ENCODE results near the gene HES7. TPM values are rescaled to one million over a fixed set of nuclear protein-coding genes. Genes with fewer than 3 reads are reported as not detected.

Gene HES7
- total RNA-seq, 1 donor from 2014 or later = not detected

DNA sequence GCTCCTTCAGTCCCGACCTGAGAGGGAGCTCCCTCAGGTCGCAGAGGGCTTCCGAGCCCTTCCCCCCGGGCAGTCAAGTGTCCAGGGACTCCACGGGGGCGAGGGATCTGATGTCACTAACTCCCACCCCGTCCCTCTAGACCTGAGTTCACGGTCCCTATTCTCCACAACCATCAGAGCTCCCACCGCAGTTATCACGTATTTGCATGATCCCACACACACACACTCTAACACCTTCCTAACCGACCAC lies 32.0 kb upstream of the HES7 start:
- no peak for DNase-seq (ENCODE audit: extremely low read depth, low read depth, low spot score)

- DNase-seq (ENCODE audit: extremely low read depth, low read depth, low spot score) = no peak
Observed at GRCh38 chr17:8155231-8155995, 31.5 kb upstream of the HES7 start.

GRCh38 chr17:8154608-8155155 lies 30.8 kb upstream of the HES7 start:
- no peak for DNase-seq (ENCODE audit: extremely low read depth, low read depth, low spot score)

GRCh38 chr17:8153957-8154607 lies 30.2 kb upstream of the HES7 start:
- no peak for DNase-seq (ENCODE audit: extremely low read depth, low read depth, low spot score)

DNA sequence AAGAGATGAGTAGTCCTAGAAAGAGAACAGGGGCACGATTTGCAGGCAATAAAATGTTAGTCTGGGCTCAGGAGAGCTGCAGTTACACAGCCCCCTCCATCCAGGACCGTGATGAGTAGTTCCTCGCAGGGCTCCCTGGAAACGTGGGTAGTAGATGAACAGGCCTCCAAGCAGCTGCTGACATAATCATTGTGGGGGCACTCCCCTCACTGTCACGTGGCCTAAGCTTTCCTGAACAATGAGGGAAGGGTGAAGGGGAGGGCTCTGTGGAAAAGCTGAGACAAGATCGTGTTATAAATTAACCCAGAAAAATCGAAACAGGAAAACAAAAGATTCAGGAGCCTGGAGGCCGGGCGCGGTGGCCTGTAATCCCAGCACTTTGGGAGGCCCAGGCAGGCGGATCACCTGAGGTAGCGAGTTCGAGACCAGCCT lies 29.6 kb upstream of the HES7 start:
- DNase-seq (ENCODE audit: extremely low read depth, low read depth, low spot score) = no peak

DNA sequence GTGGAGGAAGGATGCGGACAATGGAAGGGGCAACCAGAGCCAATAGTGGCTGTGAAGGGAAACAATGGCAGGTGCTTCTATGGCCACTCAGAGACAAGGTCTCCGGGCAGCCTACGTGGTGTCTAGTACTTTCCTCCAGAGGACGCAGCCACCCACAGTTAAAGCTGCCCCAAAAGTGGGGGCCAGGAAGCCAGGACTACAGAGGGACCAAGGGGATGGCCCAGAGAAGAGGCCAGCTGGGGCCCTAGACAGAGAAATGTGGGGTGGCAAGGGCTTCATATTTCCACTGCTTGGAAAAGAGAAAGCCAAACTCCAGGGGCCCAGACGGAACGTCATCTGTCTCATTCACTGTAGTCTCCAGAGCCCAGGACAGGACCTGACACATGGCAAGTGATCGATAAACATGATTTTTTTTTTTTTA lies 29.1 kb upstream of the HES7 start:
- no peak for DNase-seq (ENCODE audit: extremely low read depth, low read depth, low spot score)

GRCh38 chr17:8152112-8152775 lies 28.3 kb upstream of the HES7 start, which contains the start of gene PER1:
Gene PER1 (minus strand): TSS chr17:8152404. CDS start chr17:8150706, 1,698 bp downstream.
- DNase-seq (ENCODE audit: extremely low read depth, low read depth, low spot score) = no peak

- no peak for DNase-seq (ENCODE audit: extremely low read depth, low read depth, low spot score)
Observed at GRCh38 chr17:8151641-8152111, 27.8 kb upstream of the HES7 start.

DNA sequence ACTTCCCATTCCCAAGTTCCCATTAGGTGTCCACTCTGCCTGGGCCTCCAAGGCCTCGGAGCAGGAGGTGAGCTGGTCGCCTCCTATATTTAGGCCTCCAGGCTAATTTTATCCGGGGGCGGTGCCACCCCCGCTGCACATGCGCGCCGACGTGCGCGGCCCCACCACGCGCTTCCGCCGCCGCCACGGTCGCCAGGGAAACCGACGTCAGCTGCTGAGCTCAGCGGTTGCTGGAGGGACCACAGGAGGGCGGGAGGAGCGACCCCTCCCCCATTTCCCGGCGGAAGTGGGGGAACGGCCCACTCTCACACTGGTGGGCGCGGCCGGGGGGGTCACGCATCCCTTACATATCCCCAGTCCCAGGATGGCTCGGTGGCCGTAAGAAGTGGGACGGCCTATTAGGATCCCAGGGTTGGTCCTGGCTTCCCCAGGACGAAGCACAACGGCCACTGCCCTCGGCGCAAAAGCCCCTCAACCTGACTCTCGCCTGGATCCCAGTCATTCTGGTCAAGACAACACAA lies 27.3 kb upstream of the HES7 start:
- DNase-seq (ENCODE audit: extremely low read depth, low read depth, low spot score) = no peak

DNA sequence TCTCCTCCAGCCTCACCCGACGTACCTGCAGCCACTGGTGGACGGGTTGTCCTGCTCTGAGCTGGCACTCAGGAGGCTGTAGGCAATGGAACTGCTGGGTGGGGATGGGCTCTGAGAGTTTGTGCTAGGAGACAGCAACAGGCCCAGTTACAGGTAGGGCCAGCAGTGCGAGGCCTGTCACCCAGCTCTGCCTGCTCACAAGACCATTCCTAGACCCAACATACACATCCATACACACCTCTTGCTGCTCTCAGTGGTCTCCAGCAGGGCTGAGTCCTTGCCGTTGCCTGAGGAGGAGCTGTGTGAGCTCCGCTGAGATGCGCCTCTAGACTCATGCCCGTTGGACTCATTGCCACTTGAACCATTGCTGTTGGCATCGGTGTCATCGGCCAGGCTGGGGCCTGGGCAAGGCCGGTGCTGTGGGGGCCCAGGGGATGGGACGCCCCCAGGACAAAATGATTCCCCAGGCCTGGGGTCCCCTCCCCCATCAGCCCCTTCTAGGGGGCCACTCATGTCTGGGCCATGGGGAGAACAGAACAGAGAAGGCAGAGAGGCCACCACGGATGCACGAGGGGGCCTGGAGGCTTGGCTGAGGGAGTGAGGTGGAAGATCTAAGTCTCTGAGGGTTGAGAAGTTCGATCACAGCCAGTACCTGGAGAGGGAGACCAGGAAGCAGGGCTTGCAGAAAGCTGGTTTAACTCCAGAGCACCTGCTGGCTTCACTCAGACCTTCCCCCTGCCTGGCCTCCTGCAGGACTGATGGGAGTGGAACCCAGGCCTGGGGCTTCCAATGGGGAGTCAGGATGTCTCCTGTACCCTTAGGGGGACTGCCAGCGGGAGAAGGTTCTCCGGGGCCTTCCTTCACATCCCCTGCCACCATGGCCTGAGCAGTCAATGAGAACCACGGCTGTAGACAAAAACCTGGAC lies 26.6 kb upstream of the HES7 start:
- no peak for DNase-seq (ENCODE audit: extremely low read depth, low read depth, low spot score)

DNA sequence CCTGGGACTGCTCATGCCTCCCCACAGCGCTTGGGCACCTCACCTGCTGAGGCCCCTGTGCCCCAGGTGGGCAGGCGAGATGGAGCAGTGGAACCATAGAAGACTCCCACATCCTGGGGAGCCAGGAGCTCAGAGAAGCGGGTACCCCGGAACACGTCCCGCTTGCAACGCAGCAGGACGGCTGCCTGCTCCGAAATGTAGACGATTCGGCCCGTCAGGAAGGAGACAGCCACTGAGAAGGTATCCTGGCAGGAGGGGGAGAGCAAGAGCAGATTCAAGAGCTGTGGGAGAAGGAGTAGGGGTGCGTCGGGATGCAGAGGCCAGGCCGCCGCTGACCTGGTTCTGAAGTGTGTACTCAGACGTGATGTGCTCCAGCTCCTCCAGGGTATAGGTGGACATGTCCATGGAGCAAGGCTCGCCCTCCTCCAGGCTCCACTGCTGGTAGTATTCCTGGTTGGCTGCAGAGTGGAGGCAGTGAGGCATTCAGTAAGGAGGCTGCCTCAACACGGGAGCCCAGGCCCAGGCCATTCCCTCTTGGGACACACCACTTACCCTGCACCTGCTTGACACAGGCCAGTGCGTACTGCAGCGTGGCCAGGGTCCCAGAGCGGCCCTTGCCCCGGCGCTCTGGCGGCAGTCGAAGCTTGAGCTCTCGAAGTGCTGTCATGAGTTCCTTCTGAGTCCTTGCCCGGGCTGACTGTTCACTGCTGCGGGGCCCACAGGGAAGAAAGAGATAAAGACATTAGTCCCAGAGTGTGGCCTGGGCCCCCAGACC lies 25.7 kb upstream of the HES7 start:
- no peak for DNase-seq (ENCODE audit: extremely low read depth, low read depth, low spot score)

GRCh38 chr17:8148560-8148959 lies 24.7 kb upstream of the HES7 start:
- no peak for DNase-seq (ENCODE audit: extremely low read depth, low read depth, low spot score)

- DNase-seq (ENCODE audit: extremely low read depth, low read depth, low spot score) = no peak
Observed at GRCh38 chr17:8147805-8148404, 24.0 kb upstream of the HES7 start.

DNA sequence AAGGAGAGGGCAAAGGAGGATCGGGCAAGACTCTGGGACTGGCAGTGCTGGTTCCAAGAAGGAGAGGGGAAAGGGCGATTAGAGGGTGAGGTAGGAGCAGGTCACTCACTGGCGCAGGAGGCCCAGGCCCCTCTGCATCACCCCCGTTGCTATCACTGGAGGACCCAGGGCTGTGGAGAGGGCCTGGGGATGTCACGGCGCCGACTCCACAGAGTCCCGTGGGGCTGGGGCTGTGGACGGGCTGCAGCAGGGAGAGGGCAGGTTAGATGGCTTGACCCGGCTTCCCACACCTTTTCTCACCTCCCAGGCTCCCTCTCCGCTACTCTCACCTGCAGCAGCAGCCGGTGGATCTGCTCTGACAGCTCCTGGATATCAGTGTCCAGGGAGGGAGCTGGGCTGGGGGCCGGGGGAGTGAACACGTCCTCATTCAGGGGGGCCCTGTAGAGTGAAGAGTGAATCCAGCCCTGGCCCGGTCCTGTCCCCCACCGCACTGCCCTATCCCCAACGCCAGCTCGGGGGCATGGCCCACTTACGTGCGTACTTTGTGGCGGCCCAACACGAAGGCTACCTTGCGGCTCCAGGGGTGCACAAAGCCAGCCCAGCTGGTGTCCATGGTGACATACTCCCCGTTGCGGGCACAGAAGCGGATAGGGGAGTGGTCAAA lies 23.4 kb upstream of the HES7 start:
- no peak for DNase-seq (ENCODE audit: extremely low read depth, low read depth, low spot score)

GRCh38 chr17:8146381-8147140 lies 22.7 kb upstream of the HES7 start:
- DNase-seq (ENCODE audit: extremely low read depth, low read depth, low spot score) = no peak

- DNase-seq (ENCODE audit: extremely low read depth, low read depth, low spot score) = no peak
Observed at GRCh38 chr17:8145811-8146210, 21.9 kb upstream of the HES7 start.

DNA sequence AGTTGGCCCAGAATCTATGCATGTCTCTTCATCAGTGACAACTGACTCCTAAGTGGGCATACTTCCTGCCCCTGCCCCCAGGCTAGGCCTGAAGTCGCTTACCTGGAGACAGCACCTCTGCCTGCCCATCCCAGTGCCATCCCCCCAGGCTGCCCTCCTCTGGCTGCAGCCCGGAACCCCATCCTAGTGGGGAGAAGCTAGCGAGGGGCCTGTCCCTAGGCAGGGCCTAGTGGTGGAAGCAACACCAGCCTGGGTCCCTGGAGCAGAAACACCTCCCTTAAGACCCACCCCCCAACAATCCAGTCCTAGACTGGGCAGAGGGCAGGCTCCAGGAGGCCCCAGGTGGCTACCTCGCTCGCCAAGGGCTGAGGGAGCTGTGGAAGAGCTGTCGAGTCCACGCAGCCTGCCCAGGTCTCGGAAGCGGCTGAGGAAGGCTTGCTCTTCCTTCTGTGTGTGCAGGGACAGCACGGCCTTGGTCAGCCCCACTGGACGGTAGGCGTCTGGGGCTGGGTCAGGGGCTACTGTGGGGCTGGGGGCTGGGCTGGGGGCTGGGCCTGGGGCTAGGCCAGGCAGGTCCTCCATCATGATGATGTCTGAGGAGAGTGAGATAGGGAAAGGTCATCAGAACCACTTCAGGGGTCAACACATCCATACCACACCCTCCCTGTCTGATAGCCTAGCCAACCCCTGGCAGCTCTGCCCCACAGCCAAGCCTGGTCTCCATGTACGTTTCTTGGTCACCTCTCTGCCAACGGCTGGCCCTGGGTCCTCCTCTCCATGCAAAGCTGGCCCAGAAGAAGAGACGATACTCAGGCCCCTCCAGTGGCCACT lies 20.7 kb upstream of the HES7 start:
- no peak for DNase-seq (ENCODE audit: extremely low read depth, low read depth, low spot score)
